Measurements from ENCODE around the gene GDF7. TPM values are rescaled to one million over a fixed set of nuclear protein-coding genes. Genes with fewer than 3 reads are reported as not detected.

Gene GDF7
- total and polyA plus RNA-seq, 2 donors (not counting 3 experiments of a cell fraction or from before 2014, with no cell fraction given), result 3.7 to 3.9 TPM

GRCh38 chr2:20648206-20648605, 18.7 kb upstream of the GDF7 start:
- BruUV-seq (replicated peaks), result no TSS peak
- Histone ChIP-seq H3K36me3 (ENCODE audit: control insufficient read depth in 2 of 2, extremely low read depth in 1 of 2, insufficient read depth in 2 of 2, low read length in 2 of 2) (peaks cover 0 to 13% of the 10 kb centered on the region in 2 experiments), H3K9me1 (replicated peaks; ENCODE audit: control insufficient read depth, extremely low read depth, insufficient read depth, low read length) (no peaks in the 10 kb centered on the region), H3K4me1 (ENCODE audit: control insufficient read depth, extremely low read depth, insufficient read depth, low read length) (peaks cover 10% of the 10 kb centered on the region), H3K79me2 (ENCODE audit: control insufficient read depth, insufficient read depth, low read length) (no peaks in the 10 kb centered on the region), H3K9me3 (replicated peaks; ENCODE audit: control insufficient read depth, insufficient read depth, low read length) (no peaks in the 10 kb centered on the region), H3K4me3 (replicated peaks in 1 of 3; ENCODE audit: insufficient read depth in 1 of 3, low read depth in 1 of 3, low read length in 3 of 3) (no peak overlapping the region), H4K20me1 (replicated peaks; ENCODE audit: control insufficient read depth, extremely low read depth, insufficient read depth, low read length) (no peaks in the 10 kb centered on the region), H3K9ac (replicated peaks; ENCODE audit: extremely low read depth, insufficient read depth, low read length) (no peak overlapping the region), H3K4me2 (ENCODE audit: insufficient read depth, low read length) (no peak overlapping the region), H3K27ac (ENCODE audit: insufficient read depth, low read depth, low read length) (no peak overlapping the region), H3K27me3 (ENCODE audit: control insufficient read depth in 2 of 2, insufficient read depth in 2 of 2, low read length in 2 of 2) (no peaks in the 10 kb centered on the region), H2AFZ (ENCODE audit: low read depth, low read length) (no peak overlapping the region)
- intact Hi-C loops (cut with micrococcal nuclease) (no loop called here), dilution Hi-C loops (cut with MboI; ENCODE audit: extremely low pct_ligation_motif_present, low sequenced_read_pairs) (no loop called here)
- TF ChIP-seq MYC (IDR thresholded peaks at IDR 0.05; ENCODE audit: low read depth, low read length), result no peak
- no peak for TF ChIP-seq JUN (IDR thresholded peaks at IDR 0.05; ENCODE audit: borderline replicate concordance, insufficient read depth, insufficient read length, low read depth)
- no peak for TF ChIP-seq GATA2 (IDR thresholded peaks at IDR 0.05; ENCODE audit: insufficient read depth, insufficient read length, low read depth, low read length)
- no peak for TF ChIP-seq POLR2AphosphoS5 (IDR thresholded peaks at IDR 0.05; ENCODE audit: insufficient read depth, low read depth, low read length)
- TF ChIP-seq POLR2A (IDR thresholded peaks at IDR 0.05; ENCODE audit: low read depth, low read length), result no peak
- TF ChIP-seq MAX (IDR thresholded peaks at IDR 0.05; ENCODE audit: insufficient read depth, insufficient read length), result no peak
- TF ChIP-seq EZH2 (IDR thresholded peaks at IDR 0.05; ENCODE audit: borderline replicate concordance, low read depth, low read length, severe bottlenecking), result no peak
- TF ChIP-seq FOS (IDR thresholded peaks at IDR 0.05; ENCODE audit: borderline replicate concordance, insufficient read depth, low read length), result no peak
- TF ChIP-seq CTCF (IDR thresholded peaks at IDR 0.05; ENCODE audit: extremely low read depth in 1 of 2, insufficient read depth in 1 of 2, low read depth in 1 of 2, low read length in 2 of 2), result no peak
- ChIA-PET POLR2A (interaction anchor here (0.6 to 1.3 kb wide), 2 partner anchors 201 to 1709 kb away, joined by 5 read pairs; partner anchors contain the start of gene RHOB), CTCF (interaction anchor here (1.0 to 1.4 kb wide), 5 partner anchors 12 to 269 kb away, joined by 3 to 4 read pairs (median 3); no protein-coding TSS in a partner anchor)
- no peak for DNase-seq (ENCODE audit: low read depth, low spot score)
- no peak for FAIRE-seq
